ENCODE results near the gene PRKCSH. TPM values are rescaled to one million over a fixed set of nuclear protein-coding genes. Genes with fewer than 3 reads are reported as not detected.

The PRKCSH gene
- total RNA-seq, 1 experiment from 2014 or later, result 257 TPM

DNA sequence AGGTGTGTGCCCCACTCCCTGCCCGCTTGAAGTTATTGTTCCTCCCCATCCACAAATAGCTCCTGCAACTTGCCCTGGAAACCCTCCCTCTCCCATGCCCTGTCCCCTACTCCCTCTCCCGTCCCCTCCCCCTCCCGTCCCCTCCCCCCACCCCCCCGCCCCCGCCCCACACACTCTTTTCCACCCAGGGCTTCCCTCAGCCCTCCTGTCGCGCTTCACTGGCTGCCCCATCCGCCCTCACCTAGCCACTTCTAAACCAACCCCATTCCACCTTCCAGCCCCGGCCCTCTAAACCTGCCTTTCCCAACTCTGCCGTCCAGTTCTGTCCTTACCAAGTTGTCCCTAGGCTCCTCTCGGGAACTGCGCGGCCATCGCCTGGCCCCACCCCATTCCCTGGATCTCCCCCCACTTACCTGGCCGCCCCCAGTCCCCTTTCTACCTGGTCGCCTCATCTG lies 17.3 kb upstream of the PRKCSH start:
- no peak for DNase-seq (ENCODE audit: unreplicated experiment)
- Mint-ChIP-seq H3K36me3 (ENCODE audit: insufficient read depth, unreplicated experiment) (no peaks in the 10 kb centered on the region), H3K9me3 (ENCODE audit: unreplicated experiment) (no peaks in the 10 kb centered on the region), H3K27ac (ENCODE audit: low read depth, unreplicated experiment) (no peak overlapping the region), H3K27me3 (ENCODE audit: insufficient read depth, unreplicated experiment) (peaks cover 3% of the 10 kb centered on the region), H3K4me1 (ENCODE audit: insufficient read depth, unreplicated experiment) (no peaks in the 10 kb centered on the region), H3K4me3 (ENCODE audit: unreplicated experiment) (no peak overlapping the region)
- no peak for TF ChIP-seq CTCF (IDR thresholded peaks at IDR 0.05; ENCODE audit: unreplicated experiment)
- intact Hi-C loops (cut with micrococcal nuclease), result no loop called here
- BruUV-seq (replicated peaks), result no TSS peak
- POLR2A ChIA-PET, result no interaction called here
- CTCF ChIA-PET, result interaction anchor here (0.6 to 1.1 kb wide), 3 partner anchors 11 to 1193 kb away, joined by 3 to 4 read pairs (median 3); partner anchors contain the start of genes TSPAN16 and ZNF791

- no peak within 1 kb of the TSS for H3K4me3 Mint-ChIP-seq (ENCODE audit: unreplicated experiment)
- no peaks in the 10 kb centered on the region for H3K36me3 Mint-ChIP-seq (ENCODE audit: insufficient read depth, unreplicated experiment)
- ChIA-PET CTCF (interaction anchor here (0.6 to 1.1 kb wide), 3 partner anchors 12 to 1519 kb away, joined by 3 to 4 read pairs (median 3); partner anchors contain the start of gene TSPAN16), POLR2A (no interaction called here)
- DNase-seq (ENCODE audit: unreplicated experiment), result no peak
- H3K27me3 Mint-ChIP-seq (ENCODE audit: insufficient read depth, unreplicated experiment), result peaks cover 10% of the 10 kb centered on the region
- H3K9me3 Mint-ChIP-seq (ENCODE audit: unreplicated experiment), result no peaks in the 10 kb centered on the region
- no peak for TF ChIP-seq CTCF (IDR thresholded peaks at IDR 0.05; ENCODE audit: unreplicated experiment)
- intact Hi-C loops (cut with micrococcal nuclease), result no loop called here
- H3K27ac Mint-ChIP-seq (ENCODE audit: low read depth, unreplicated experiment), result no peak within 1 kb of the TSS
- no TSS peak for BruUV-seq (replicated peaks)
- H3K4me1 Mint-ChIP-seq (ENCODE audit: insufficient read depth, unreplicated experiment), result no peaks in the 10 kb centered on the region
Observed at GRCh38 chr19:11418549-11419506, 16.6 kb upstream of the PRKCSH start, which contains the start of gene RGL3. RGL3 (minus strand) TSS chr19:11419314; CDS start chr19:11419278, 36 bp downstream.

- CTCF ChIA-PET, result interaction anchor here (0.7 kb wide), 1 partner anchor 184 kb away, joined by 3 read pairs; no protein-coding TSS in a partner anchor
- peaks cover 11% of the 10 kb centered on the region for H3K27me3 Mint-ChIP-seq (ENCODE audit: insufficient read depth, unreplicated experiment)
- intact Hi-C loops (cut with micrococcal nuclease), result no loop called here
- H3K9me3 Mint-ChIP-seq (ENCODE audit: unreplicated experiment), result no peaks in the 10 kb centered on the region
- H3K4me3 Mint-ChIP-seq (ENCODE audit: unreplicated experiment), result no peak overlapping the region
- H3K4me1 Mint-ChIP-seq (ENCODE audit: insufficient read depth, unreplicated experiment), result no peaks in the 10 kb centered on the region
- no peak overlapping the region for H3K27ac Mint-ChIP-seq (ENCODE audit: low read depth, unreplicated experiment)
- no TSS peak for BruUV-seq (replicated peaks)
- POLR2A ChIA-PET, result interaction anchor here (1.1 kb wide), 1 partner anchor 14 kb away, joined by 4 read pairs; the partner anchor contains the start of genes ODAD3 and PRKCSH
- H3K36me3 Mint-ChIP-seq (ENCODE audit: insufficient read depth, unreplicated experiment), result no peaks in the 10 kb centered on the region
- no peak for TF ChIP-seq CTCF (IDR thresholded peaks at IDR 0.05; ENCODE audit: unreplicated experiment)
- no peak for DNase-seq (ENCODE audit: unreplicated experiment)
Observed at GRCh38 chr19:11420429-11421370, 14.7 kb upstream of the PRKCSH start.

Measured in MCF 10A (cell line).